NT2/D1 (cell line): ENCODE data around the gene DACH1.

ENCODE experiments used
- SUZ12 ChIP-seq: IDR thresholded peaks from 2 replicates; pipeline ENCODE4 v1.6.1; 2011; ENCODE audit not compliant: insufficient read length, insufficient read depth; ENCODE audit errors: extremely low read depth
- YY1 ChIP-seq: IDR thresholded peaks from 2 replicates; pipeline ENCODE4 v1.6.1; 2011; ENCODE audit not compliant: insufficient read length, insufficient read depth
- ZNF274 ChIP-seq: IDR thresholded peaks from 2 replicates; pipeline ENCODE4 v1.6.1; 2011; ENCODE audit warnings: mild to moderate bottlenecking, low read depth, low read length

DNA sequence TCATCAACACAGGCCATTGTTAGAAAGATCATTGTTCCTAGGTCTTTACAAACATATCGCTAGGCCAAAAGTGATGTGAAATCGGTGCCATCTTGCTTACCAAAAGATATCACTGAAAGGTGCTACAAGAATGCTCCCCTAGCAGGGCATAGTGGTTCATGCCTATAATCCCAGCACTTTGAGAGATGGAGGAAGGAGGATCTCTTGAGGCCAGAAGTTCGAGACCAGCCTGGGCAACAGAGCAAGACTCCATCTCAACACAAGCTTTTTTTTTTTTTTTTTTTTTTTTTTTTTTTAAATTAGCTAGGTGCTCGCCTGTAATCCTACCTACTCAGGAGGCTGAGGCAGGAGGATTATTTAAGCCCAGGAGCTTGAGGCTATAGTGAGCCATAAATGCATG lies 92.1 kb downstream of the DACH1 start:
- TF ChIP-seq ZNF274 (no peak), YY1 (no peak), SUZ12 (no peak)
